NCI-H2227 (cell line): ENCODE results near the gene RBM20.
"Not testable (repeated sequence)": the region's sequence is repeated elsewhere in the genome, so short reads cannot be mapped to it uniquely, and the experiment has no call there.

ENCODE experiments used
- DNase-seq: peaks from one replicate; lab custom pipeline; 2025; ENCODE audit not compliant: unreplicated experiment; lab: John Stamatoyannopoulos, UW

The RBM20 gene

DNA sequence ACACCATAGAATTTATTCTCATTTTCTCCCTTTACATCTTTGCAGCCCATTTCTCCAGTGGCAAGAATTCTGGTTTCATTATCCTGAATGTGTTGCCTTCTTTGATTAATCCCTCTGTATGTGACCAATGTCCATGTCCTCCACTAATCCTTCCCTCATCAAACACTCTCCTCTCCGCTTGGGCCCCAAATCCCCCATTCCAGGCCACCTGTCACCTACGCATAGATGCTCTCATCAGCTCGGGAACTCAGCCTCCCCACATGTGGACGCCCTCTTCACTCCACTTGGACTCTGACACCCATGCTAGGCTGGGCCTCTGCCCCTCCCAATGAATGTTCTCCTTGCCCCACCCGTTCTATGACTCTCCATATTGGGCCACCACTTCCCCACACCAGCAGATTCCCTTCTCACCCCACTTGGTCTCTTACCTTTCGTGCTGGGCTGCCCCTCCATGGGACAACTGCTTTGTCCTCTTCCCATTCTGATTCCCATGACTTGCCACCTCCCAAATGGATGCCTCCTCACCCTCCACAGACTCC is 18.7 kb upstream of the RBM20 start:
- no peak for DNase-seq

DNA sequence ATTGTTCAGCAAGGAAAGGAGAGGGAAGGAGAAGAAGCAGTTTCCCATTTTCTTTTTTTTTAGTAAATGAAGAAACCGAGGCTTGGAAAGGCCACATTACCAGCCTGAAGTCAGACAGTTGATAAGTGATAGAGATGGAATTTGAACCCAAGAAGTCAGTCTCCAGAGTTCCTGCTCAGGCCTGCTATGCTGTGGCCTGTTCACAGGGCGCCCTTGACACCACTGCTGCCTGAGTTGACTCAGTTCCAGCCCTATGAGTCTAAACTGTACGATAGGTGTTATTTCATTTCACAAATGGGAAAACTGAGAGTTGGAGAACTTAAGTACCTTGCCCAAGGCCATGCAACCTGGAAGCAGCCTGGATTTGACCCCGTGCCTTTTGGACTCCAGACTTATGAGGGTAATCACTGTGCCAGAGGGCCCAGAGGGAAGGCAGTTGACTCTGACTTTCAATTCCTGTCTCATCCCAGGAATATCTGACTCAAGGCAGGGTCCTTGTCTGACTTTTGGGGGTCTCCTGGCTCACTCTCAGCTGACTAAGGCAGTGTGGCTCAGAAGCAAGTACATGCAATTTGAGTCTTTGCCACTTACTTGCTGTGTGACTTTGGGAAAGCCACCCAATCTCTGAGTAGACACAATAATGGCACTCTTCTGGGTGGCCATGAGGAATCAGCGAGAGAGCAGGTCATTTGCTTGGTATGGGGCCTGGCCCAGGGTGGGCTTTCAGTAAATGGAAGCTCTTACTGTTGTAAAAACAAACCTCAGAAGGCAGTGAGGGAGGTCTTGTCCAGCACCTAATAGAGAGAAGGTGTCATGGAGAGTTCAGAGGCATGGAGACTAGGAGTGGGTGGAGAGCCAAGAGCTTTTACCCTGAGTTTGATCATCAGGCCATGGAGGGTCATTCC is 17.9 kb upstream of the RBM20 start:
- DNase-seq, result no peak

GRCh38 chr10:110628161-110628560 is 16.0 kb upstream of the RBM20 start:
- DNase-seq, result no peak

DNA sequence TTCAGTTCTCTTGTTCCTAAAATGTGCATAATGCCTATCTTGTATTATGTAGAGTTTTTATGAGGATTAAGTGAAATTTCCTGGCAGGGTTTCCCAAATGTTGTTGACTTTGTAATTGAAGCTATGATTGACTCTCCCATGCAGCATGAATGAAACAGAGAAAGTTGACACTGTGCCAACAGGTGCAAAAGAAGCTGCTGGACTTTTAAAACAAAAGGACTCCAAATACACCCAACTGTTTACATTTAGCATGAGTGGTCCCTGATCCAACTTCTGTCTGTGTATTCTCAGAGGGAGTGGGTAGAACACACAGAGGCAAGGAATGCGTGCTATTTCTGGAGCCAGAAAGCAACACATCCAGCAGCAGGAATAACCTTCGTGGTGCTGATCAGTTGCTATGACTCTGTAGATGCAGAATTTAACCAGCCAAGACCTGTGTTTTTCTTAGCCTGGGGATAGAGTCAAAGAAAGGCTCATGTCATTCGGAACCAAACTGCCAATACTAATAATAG is 14.4 kb upstream of the RBM20 start:
- DNase-seq, result no peak

DNA sequence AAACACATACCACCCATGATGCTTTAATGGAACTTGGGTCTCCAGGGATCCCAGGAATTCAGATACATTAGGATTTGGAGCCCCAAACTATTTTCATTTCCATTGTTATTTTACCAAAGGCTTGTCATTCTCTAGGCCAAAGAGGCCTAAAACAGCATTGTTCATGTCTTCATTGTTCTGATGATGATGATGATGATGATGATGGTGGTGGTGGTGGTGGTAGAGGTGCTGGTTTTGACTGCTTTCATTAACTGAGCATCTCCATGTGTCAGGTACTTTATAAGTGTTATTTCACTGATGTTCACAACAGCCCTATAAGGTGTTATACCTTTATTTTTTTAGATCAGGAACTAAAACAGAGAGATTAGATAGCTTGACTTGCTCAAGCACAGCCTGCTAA is 12.2 kb upstream of the RBM20 start:
- no peak for DNase-seq

DNA sequence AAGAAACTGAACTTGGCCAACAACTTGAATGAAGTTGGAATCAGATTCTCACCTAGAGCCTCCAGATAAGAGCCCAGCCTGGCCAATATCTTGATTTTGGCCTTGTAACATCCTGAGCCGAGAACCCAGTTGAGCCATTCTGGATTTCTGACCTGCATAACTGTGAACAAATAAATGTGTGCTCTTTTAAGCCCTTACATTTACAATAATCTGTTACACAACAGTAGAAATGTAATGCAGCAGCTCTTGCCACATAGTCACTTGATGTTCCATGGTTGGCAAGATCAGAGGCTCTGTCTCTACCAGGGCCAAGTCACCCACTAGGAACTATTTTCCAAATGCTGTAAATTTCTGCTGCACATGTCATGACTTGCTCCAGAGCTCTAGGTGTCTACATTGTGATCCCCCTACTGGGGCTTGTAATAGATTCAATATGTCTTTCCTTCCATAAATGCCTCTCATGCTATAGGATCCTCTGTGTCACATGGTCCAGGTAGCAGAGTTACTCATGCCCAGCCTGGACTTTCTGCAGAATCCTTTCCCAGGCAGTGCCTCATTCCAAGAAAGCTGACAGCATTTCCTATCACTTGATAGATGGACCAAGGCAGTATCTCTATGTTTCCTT is 11.4 kb upstream of the RBM20 start:
- DNase-seq, result no peak

DNA sequence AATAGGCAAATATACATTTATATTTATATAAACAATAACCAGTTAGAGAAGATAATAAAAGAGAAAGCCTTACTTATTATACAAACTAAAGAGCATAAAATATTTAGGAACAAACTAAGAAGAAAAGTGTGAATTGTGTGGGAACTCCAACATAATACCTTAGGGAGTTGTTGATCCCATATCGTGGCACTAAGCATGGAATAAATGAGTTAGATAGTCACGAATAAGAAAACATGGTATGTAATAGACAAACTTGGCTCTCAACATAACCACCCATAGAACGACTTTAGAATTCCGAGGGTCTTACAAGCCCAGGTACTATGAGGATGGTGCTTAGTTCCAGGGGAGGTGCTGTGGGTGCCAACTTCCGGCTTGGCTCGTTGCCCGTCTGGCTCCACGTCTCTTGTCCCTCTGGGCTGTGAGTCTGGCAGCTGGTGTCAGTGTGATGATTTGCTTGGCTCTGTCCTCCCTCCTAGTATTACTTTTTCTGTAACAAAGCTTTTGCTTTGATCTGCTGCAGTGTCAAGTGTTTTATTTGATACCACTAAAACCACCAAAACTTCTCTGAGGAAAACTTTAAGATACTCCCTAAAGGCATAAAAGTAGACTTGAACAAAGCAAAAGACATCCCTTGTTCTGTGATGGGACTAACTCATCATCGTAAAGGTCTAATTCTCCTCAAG is 9.5 kb upstream of the RBM20 start:
- DNase-seq, result no peak

- DNase-seq, result no peak
Observed at GRCh38 chr10:110636572-110636931, 7.6 kb upstream of the RBM20 start.

DNA sequence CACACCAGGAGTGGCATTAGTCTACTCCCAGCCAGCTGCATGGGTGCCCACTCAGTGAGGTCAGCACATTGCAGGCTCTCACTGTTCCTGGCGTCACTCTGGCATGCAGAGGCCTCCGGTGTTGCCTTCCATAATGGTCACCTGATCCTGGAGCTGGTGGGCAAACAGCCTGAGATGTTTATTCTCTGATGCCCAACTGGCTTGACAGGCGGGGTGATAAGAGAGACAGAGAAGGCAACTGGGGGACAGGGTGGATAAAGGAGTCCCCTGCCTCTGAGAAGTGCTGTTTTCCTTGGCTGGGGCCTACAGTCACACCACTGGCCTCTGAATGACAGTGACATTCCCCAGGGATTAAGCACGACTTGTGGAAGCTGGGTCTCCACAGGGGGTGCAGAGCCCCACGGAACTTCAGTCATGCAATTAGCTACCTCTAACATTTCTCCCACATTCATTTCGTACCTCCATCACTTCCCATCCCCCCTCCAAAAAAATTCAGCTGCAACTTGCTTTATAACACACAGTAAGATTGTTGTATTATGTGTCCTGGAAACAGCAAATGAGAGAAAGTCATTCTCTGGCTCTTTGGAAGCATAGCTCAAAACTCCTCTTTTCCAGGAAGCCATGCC is 7.1 kb upstream of the RBM20 start:
- DNase-seq, result no peak

DNA sequence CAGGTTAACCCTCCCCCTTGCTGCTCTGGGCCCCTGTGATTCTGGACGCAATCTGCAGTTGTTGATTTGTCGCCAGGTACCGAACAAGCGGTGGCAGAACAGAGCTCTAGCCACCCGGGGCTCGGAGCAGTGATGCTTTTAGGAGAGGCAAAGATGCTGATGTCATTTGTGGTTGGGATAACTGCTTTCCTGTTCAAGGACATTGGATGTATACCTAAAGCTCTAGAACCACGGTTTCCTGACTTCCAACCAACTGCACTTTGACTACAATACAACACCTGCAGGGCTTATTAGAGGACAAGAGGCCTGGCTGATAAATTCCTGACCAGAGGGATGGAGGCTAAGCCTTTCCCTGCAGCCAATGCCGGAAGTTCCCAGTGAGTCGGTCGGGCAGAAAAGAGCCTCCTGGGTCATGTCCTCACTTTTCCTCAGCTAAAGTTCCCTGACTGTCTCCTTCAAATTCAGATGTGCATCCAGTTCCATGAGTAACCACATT is 6.5 kb upstream of the RBM20 start:
- DNase-seq, result no peak

DNA sequence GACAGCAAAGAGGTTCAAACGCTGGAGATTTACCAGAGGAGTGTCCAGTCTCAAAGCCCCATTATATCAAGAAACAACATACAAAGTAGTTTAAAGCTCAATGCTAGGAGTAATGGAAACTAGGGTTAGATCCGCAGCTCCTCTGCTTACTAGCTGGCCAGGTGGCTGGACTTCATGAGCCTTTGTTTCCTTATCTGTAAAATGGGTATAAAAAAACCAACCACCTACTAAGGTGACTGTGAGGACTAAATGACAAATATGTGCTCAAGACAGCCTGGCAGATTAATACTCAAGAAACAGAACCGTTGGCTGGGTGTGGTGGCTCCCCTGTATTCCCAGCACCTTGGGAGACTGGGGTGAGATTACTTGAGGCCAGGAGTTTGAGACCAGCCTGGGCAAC is 5.8 kb upstream of the RBM20 start:
- no peak for DNase-seq

- DNase-seq, result not testable (repeated sequence)
Observed at GRCh38 chr10:110639046-110639445, 5.1 kb upstream of the RBM20 start.

- DNase-seq, result not testable (repeated sequence)
Observed at GRCh38 chr10:110639858-110640257, 4.3 kb upstream of the RBM20 start.

GRCh38 chr10:110641256-110641655 is 2.9 kb upstream of the RBM20 start:
- peak; percentile 87 for DNase-seq

- no peak for DNase-seq
Observed at GRCh38 chr10:110642204-110643034, 1.7 kb upstream of the RBM20 start.

- DNase-seq, result peak; percentile 54
Observed at GRCh38 chr10:110643035-110643652, 992 bp upstream of the RBM20 start.

DNA sequence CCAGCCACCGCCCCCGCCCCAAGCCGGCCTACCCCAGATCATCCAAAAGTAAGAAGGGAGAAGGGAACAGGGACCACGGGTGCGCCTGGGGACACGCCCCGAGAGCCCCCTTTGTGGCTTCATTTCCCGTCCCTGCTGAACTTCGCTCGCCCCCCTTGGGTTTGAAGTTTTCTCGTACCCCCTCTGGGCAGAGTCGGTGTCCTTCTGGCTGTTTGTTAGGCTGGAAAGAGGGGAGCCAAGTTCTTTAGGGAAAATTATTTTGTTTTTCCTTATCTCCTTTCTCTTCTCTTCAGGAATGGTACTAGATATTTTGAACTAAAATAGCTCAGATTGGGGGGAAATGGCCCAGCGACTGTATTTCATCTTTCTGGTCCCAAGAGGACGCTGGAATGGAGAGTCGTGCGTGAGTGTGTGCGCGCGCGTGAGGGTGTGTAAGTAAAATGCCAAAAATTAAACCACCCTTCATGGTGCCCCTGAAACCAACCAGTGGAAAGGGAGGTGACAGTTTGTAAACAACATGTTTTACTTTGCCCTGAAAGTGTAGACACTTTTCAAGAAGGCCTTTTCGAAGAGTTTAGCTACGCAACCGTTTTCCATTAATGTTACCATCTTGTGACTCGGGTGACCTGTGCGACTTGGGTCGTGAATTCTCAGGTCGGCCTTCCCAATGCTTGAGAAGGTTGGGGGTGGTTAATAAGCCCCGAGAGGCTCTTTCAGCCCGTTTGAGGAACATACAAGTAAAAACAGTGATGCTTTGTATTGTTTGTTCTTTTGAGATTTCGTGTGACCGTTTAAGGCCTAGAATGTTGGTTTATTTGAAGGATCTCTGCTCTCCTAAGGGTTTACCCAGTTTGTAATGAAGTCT is 694 bp downstream of the RBM20 start:
- DNase-seq, result peak; percentile 28

DNA sequence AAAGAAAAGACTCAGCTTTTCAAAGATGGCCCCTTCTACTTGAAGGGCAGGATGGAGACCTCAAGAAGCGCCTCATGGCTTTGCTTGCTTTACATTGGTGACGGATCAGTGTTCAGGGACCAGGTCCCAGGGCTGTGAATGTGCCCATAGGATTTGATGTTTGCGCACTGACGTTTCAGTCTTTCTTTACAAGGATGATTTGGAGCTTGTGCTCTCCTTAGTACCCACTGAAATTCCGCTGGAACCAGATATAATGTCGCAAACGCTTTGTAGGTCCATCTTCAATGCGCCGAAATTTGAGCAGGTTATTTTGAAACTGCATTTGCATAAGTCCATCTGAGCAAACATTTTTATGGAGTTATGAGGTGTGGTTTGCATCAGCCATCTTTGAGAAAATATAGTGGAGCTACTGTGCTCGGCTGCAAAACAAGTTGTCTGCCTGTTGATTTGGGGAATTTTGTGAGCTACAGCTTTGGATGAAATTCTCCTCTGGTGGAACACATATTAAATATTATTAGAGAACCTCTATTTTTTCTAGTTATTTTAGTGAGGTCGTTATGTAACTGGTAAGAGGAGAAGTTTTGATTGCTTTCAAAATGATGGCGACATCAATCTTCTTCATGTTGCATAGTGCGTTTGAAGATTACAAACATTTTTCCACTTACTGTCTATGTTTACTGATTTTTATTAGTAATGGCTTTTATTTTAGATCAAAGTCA is 2.4 kb downstream of the RBM20 start:
- peak; percentile 53 for DNase-seq
